Caco-2 (cell line): ENCODE measurements around the gene TENM4. TPM values are rescaled to one million over a fixed set of nuclear protein-coding genes. Genes with fewer than 3 reads are reported as not detected.

Experiments used
- BruUV-seq: library from RNA; stranded (reverse); fragments of 400-500 nt; replicated peaks from 2 replicates; lab custom pipeline; 2021; lab: Mats Ljungman, UMichigan
- CTCF ChIA-PET: fragments of 300-600 bp; sonication (Branson Sonifier 250); formaldehyde crosslinking; loops from one replicate; lab custom pipeline; 2022; ENCODE audit warnings: antibody characterized with exemption; lab: Charles Lee
- POLR2A ChIA-PET: fragments of 300-600 bp; sonication (Branson Sonifier 250); formaldehyde crosslinking; loops from one replicate; lab custom pipeline; 2022; ENCODE audit warnings: antibody characterized with exemption; lab: Charles Lee
- DNase-seq, 2 experiments: peaks; one replicate each; pipeline versions ENCODE4 v3.0.0 to v3.0.0-alpha.2; 2020 to 2022
- H3K27me3 ChIP-seq: replicated peaks from 2 replicates; pipeline ENCODE4 v1.6.0; 2011; ENCODE audit warnings: low read length; ENCODE audit not compliant: control insufficient read depth, insufficient read depth
- H3K36me3 ChIP-seq: 2 replicates; pipeline ENCODE4 v1.5.1; 2011; ENCODE audit warnings: low read length; ENCODE audit not compliant: control insufficient read depth, insufficient read depth
- H3K4me1 ChIP-seq: fragments of 250-450 bp; sonication (Bioruptor Pico); 2 replicates; pipeline ENCODE4 v1.5.1; 2020; ENCODE audit warnings: mild to moderate bottlenecking
- H3K4me3 ChIP-seq: 2 replicates; pipeline ENCODE4 v1.5.1; 2011; ENCODE audit warnings: low read depth, mild to moderate bottlenecking, control low read depth, low read length
- H3K9me3 ChIP-seq: fragments of 250-450 bp; sonication (Bioruptor Pico); 2 replicates; pipeline ENCODE4 v1.5.1; 2020; ENCODE audit warnings: mild to moderate bottlenecking, moderate library complexity
- H3K27ac Mint-ChIP-seq: one replicate; pipeline ENCODE4 v1.8.0; 2022; ENCODE audit warnings: mixed read lengths; ENCODE audit not compliant: unreplicated experiment
- H3K27me3 Mint-ChIP-seq: one replicate; pipeline ENCODE4 v1.8.0; 2022; ENCODE audit warnings: mixed read lengths; ENCODE audit not compliant: insufficient read depth, unreplicated experiment
- H3K36me3 Mint-ChIP-seq: one replicate; pipeline ENCODE4 v1.8.0; 2022; ENCODE audit warnings: mild to moderate bottlenecking, mixed read lengths; ENCODE audit not compliant: insufficient read depth, unreplicated experiment
- H3K4me1 Mint-ChIP-seq: one replicate; pipeline ENCODE4 v1.8.0; 2022; ENCODE audit warnings: low read depth, mixed read lengths; ENCODE audit not compliant: unreplicated experiment
- H3K4me3 Mint-ChIP-seq: one replicate; pipeline ENCODE4 v1.8.0; 2022; ENCODE audit warnings: mild to moderate bottlenecking, moderate library complexity, mixed read lengths; ENCODE audit not compliant: unreplicated experiment
- H3K9me3 Mint-ChIP-seq: one replicate; pipeline ENCODE4 v1.8.0; 2022; ENCODE audit warnings: mixed read lengths; ENCODE audit not compliant: unreplicated experiment
- intact Hi-C: fragments of 100-400 bp; cut with micrococcal nuclease; formaldehyde crosslinking; loops from one replicate; pipeline ENCODE4 v1.10.0; 2022; ENCODE audit not compliant: unreplicated experiment
- total RNA-seq: library from RNA; stranded (reverse); gene quantifications from 2 replicates; pipeline ENCODE4 v1.2.3, GENCODE V29; 2022
- TF ChIP-seq, protein P1 (sequence below), 2 experiments: fragments of 200-600 bp in 1 of 2; IDR thresholded peaks; 1 replicate in 1 of 2; 2 replicates in 1 of 2; pipeline versions ENCODE4 v1.5.1 to v1.8.0; 2011 to 2022; ENCODE audit warnings: antibody characterized with exemption in 1 of 2, control low read depth in 1 of 2, inconsistent platforms in 1 of 2, low read depth in 1 of 2, low read length in 1 of 2, mild to moderate bottlenecking in 1 of 2, moderate library complexity in 1 of 2; ENCODE audit not compliant: insufficient read depth in 1 of 2, severe bottlenecking in 1 of 2, unreplicated experiment in 1 of 2

Gene TENM4
- total RNA-seq, 1 experiment from 2014 or later, result 1.1 TPM

DNA sequence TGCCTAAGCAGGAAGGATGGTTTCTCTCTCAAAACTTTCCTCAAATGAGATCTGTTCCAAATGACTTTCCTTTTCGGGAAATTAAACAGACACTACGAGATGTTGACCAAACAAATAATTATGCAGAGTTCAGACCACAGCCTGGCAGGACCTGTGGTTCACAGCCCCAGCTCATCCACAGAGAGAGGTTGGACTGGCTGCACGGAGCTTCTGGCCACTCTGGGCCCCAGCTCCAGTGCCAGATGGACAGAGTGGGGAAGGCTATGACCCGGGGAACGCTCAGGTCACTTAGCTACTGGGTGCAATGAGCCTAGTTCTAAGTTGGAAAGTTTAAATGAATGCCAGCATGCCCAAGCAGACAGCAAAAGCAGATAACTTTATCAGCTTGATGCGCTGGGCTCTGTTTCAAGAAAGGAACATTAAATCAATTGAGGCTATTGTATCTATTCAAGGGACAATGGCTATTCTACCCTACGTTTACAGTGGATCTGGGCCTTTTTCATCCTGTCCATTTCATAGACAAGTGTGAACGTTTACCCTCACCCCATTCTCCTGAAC is 710.5 kb downstream of the TENM4 start:
- CTCF ChIA-PET, result interaction anchor here (0.9 to 3.1 kb wide), 3 partner anchors 13 to 16 kb away, joined by 3 to 10 read pairs (median 3); no protein-coding TSS in a partner anchor

DNA sequence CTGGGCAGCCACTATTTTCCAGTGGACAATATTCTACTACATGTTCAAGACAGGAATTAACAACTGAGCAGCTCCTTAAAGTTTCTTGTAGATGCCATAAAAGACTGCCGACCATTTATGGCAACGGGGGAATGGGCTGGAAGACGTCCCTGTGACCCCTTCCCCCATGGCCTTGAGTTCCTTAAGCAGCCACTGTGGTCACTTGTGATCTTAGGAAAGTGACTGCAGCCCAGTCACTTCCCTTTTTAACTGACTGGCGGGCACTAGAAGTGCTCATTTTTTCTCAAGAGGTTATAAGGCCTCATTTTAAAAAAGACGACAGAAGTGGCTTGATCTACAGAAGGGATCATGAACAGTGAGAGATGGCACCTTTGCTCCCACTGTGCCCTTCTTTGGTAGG is 713.0 kb downstream of the TENM4 start:
- intact Hi-C loops, result no loop called here
- H3K27me3 Mint-ChIP-seq, result peaks cover 8% of the 10 kb centered on the region
- H3K36me3 Mint-ChIP-seq, result no peaks in the 10 kb centered on the region
- no peaks in the 10 kb centered on the region for H3K9me3 ChIP-seq
- DNase-seq, result no peak
- H3K36me3 ChIP-seq, result no peaks in the 10 kb centered on the region
- no peaks in the 10 kb centered on the region for H3K27me3 ChIP-seq
- CTCF ChIA-PET, result interaction anchor here (0.6 kb wide), 1 partner anchor 11 kb away, joined by 3 read pairs; no protein-coding TSS in a partner anchor
- H3K9me3 Mint-ChIP-seq, result no peaks in the 10 kb centered on the region
- no peaks in the 10 kb centered on the region for H3K4me1 ChIP-seq
- no peak overlapping the region for H3K4me3 ChIP-seq
- BruUV-seq, result no TSS peak
- H3K4me3 Mint-ChIP-seq, result no peak overlapping the region
- no peak overlapping the region for H3K27ac Mint-ChIP-seq
- TF ChIP-seq, protein P1, sequence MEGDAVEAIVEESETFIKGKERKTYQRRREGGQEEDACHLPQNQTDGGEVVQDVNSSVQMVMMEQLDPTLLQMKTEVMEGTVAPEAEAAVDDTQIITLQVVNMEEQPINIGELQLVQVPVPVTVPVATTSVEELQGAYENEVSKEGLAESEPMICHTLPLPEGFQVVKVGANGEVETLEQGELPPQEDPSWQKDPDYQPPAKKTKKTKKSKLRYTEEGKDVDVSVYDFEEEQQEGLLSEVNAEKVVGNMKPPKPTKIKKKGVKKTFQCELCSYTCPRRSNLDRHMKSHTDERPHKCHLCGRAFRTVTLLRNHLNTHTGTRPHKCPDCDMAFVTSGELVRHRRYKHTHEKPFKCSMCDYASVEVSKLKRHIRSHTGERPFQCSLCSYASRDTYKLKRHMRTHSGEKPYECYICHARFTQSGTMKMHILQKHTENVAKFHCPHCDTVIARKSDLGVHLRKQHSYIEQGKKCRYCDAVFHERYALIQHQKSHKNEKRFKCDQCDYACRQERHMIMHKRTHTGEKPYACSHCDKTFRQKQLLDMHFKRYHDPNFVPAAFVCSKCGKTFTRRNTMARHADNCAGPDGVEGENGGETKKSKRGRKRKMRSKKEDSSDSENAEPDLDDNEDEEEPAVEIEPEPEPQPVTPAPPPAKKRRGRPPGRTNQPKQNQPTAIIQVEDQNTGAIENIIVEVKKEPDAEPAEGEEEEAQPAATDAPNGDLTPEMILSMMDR (IDR thresholded peaks at IDR 0.05; ENCODE audit: insufficient read depth in 1 of 2, low read depth in 1 of 2, low read length in 1 of 2, severe bottlenecking in 1 of 2, unreplicated experiment in 1 of 2), result no peak
- H3K4me1 Mint-ChIP-seq, result no peaks in the 10 kb centered on the region
- POLR2A ChIA-PET, result no interaction called here

More for the DNA sequence above, 710.5 kb downstream of the TENM4 start:
- Mint-ChIP-seq H3K27ac (no peak overlapping the region), H3K36me3 (no peaks in the 10 kb centered on the region), H3K9me3 (no peaks in the 10 kb centered on the region), H3K4me3 (no peak overlapping the region), H3K27me3 (peaks cover 7% of the 10 kb centered on the region), H3K4me1 (no peaks in the 10 kb centered on the region)
- Histone ChIP-seq H3K9me3 (no peaks in the 10 kb centered on the region), H3K27me3 (no peaks in the 10 kb centered on the region), H3K36me3 (no peaks in the 10 kb centered on the region), H3K4me3 (no peak overlapping the region), H3K4me1 (no peaks in the 10 kb centered on the region)
- DNase-seq, result no peak
- no TSS peak for BruUV-seq
- intact Hi-C loops, result no loop called here
- TF ChIP-seq, protein P1 (IDR thresholded peaks at IDR 0.05; ENCODE audit: insufficient read depth in 1 of 2, low read depth in 1 of 2, low read length in 1 of 2, severe bottlenecking in 1 of 2, unreplicated experiment in 1 of 2), result no peak
- POLR2A ChIA-PET, result no interaction called here

DNA sequence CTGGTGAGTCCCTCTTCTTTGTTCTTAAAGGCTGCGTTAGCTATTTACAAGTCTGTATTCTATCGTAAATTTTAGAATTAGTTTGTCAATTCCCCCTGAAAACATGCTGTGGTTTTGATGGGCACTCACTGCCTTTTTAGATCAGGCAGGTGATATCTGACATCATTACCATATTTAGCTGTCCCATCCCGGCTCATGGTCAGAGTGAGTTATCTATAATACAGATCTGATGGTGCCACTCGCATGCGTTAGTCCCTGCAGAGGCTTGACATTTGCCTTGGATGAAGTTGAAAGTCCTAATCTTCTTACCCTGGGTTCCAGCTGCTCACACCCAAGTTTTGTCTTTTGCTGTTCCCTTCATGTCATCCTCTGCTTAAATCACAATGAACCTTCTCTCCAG is 715.6 kb downstream of the TENM4 start:
- DNase-seq, result no peak
- intact Hi-C loops, result no loop called here

More for the DNA sequence above, 715.6 kb downstream of the TENM4 start:
- no peaks in the 10 kb centered on the region for H3K27me3 ChIP-seq
- POLR2A ChIA-PET, result no interaction called here
- no peak overlapping the region for H3K4me3 Mint-ChIP-seq
- BruUV-seq, result no TSS peak
- no peak overlapping the region for H3K27ac Mint-ChIP-seq
- CTCF ChIA-PET, result interaction anchor here (0.6 to 2.8 kb wide), 2 partner anchors 10 to 30 kb away, joined by 3 to 8 read pairs; no protein-coding TSS in a partner anchor
- TF ChIP-seq, protein P1 (IDR thresholded peaks at IDR 0.05; ENCODE audit: insufficient read depth in 1 of 2, low read depth in 1 of 2, low read length in 1 of 2, severe bottlenecking in 1 of 2, unreplicated experiment in 1 of 2), result no peak
- no peaks in the 10 kb centered on the region for H3K36me3 Mint-ChIP-seq
- H3K4me3 ChIP-seq, result no peak overlapping the region
- no peaks in the 10 kb centered on the region for H3K36me3 ChIP-seq
- no peaks in the 10 kb centered on the region for H3K9me3 ChIP-seq
- peaks cover 8% of the 10 kb centered on the region for H3K27me3 Mint-ChIP-seq
- H3K9me3 Mint-ChIP-seq, result no peaks in the 10 kb centered on the region
- H3K4me1 ChIP-seq, result no peaks in the 10 kb centered on the region
- H3K4me1 Mint-ChIP-seq, result no peaks in the 10 kb centered on the region
